Hepatocyte (in vitro differentiated cells): ENCODE results near the gene EFR3B.

Experiments used
- EZH2 ChIP-seq: fragments of 200-600 bp; sonication (generic); IDR thresholded peaks from 2 replicates; pipeline ENCODE4 v1.6.1; 2016; ENCODE audit warnings: antibody characterized with exemption, mild to moderate bottlenecking, borderline replicate concordance
- EZH2phosphoT487 ChIP-seq: fragments of 200-600 bp; sonication (generic); IDR thresholded peaks from one replicate; pipeline ENCODE4 v1.6.1; 2018; ENCODE audit warnings: antibody characterized with exemption, mild to moderate bottlenecking, low read depth, moderate library complexity; ENCODE audit not compliant: unreplicated experiment, severe bottlenecking
- TF ChIP-seq, protein P1 (sequence below): fragments of 200-600 bp; sonication (generic); IDR thresholded peaks from 2 replicates; pipeline ENCODE4 v1.5.1; 2016; ENCODE audit warnings: antibody characterized with exemption, mild to moderate bottlenecking; ENCODE audit not compliant: poor library complexity

GRCh38 chr2:25036221-25036559 is 5.7 kb upstream of the EFR3B start:
- no peak for TF ChIP-seq EZH2
- TF ChIP-seq, protein P1, sequence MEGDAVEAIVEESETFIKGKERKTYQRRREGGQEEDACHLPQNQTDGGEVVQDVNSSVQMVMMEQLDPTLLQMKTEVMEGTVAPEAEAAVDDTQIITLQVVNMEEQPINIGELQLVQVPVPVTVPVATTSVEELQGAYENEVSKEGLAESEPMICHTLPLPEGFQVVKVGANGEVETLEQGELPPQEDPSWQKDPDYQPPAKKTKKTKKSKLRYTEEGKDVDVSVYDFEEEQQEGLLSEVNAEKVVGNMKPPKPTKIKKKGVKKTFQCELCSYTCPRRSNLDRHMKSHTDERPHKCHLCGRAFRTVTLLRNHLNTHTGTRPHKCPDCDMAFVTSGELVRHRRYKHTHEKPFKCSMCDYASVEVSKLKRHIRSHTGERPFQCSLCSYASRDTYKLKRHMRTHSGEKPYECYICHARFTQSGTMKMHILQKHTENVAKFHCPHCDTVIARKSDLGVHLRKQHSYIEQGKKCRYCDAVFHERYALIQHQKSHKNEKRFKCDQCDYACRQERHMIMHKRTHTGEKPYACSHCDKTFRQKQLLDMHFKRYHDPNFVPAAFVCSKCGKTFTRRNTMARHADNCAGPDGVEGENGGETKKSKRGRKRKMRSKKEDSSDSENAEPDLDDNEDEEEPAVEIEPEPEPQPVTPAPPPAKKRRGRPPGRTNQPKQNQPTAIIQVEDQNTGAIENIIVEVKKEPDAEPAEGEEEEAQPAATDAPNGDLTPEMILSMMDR = no peak
- no peak for TF ChIP-seq EZH2phosphoT487
